ENCODE results near the gene LAMA5.

Gene LAMA5

DNA sequence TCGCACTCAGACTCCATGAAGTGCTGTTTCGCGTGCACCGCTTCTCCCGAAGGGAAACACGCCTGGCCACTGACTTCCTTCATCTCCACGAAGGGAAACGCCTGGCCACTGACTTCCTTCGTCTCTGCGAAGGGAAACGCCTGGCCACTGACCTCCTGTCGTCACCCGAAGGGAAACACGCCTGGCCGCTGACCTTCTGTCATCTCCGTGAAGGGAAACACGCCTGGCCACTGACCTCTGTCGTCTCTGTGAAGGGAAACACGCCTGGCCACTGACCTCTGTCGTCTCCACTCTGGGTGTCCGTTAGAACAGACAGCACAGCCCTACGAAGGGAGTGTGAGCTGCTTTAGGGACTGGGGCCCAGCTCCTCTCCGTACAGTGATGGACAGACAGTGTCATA lies 81.4 kb downstream of the LAMA5 start:
- Histone ChIP-seq H3K36me3 (ENCODE audit: control insufficient read depth, insufficient read depth, low read length) (peaks cover 76% of the 10 kb centered on the region), H3K27me3 (replicated peaks; ENCODE audit: control insufficient read depth, insufficient read depth, low read length, poor library complexity, severe bottlenecking) (no peaks in the 10 kb centered on the region), H3K27ac (ENCODE audit: insufficient read depth, low read length, poor library complexity, severe bottlenecking) (no peak overlapping the region), H3K9me3 (ENCODE audit: control insufficient read depth, low read length) (no peaks in the 10 kb centered on the region), H3K4me1 (ENCODE audit: control insufficient read depth, insufficient read depth, low read length, poor library complexity, severe bottlenecking) (no peaks in the 10 kb centered on the region), H3K4me3 (ENCODE audit: insufficient read depth, low read depth, low read length, poor library complexity, severe bottlenecking) (no peak overlapping the region)
- DNase-seq = no peak

GRCh38 chr20:62285151-62285550 lies 82.0 kb downstream of the LAMA5 start:
- no peaks in the 10 kb centered on the region for H3K4me1 ChIP-seq (ENCODE audit: control insufficient read depth, insufficient read depth, low read length, poor library complexity, severe bottlenecking)
- no peaks in the 10 kb centered on the region for H3K27me3 ChIP-seq (replicated peaks; ENCODE audit: control insufficient read depth, insufficient read depth, low read length, poor library complexity, severe bottlenecking)
- H3K36me3 ChIP-seq (ENCODE audit: control insufficient read depth, insufficient read depth, low read length) = peaks cover 82% of the 10 kb centered on the region
- no peak overlapping the region for H3K4me3 ChIP-seq (ENCODE audit: insufficient read depth, low read depth, low read length, poor library complexity, severe bottlenecking)
- no peak for DNase-seq
- H3K27ac ChIP-seq (ENCODE audit: insufficient read depth, low read length, poor library complexity, severe bottlenecking) = no peak overlapping the region
- no peaks in the 10 kb centered on the region for H3K9me3 ChIP-seq (ENCODE audit: control insufficient read depth, low read length)

- H3K27ac ChIP-seq (ENCODE audit: insufficient read depth, low read length, poor library complexity, severe bottlenecking) = no peak overlapping the region
- H3K4me1 ChIP-seq (ENCODE audit: control insufficient read depth, insufficient read depth, low read length, poor library complexity, severe bottlenecking) = no peaks in the 10 kb centered on the region
- H3K9me3 ChIP-seq (ENCODE audit: control insufficient read depth, low read length) = no peaks in the 10 kb centered on the region
- no peak for DNase-seq
- no peak overlapping the region for H3K4me3 ChIP-seq (ENCODE audit: insufficient read depth, low read depth, low read length, poor library complexity, severe bottlenecking)
- no peaks in the 10 kb centered on the region for H3K27me3 ChIP-seq (replicated peaks; ENCODE audit: control insufficient read depth, insufficient read depth, low read length, poor library complexity, severe bottlenecking)
- peaks cover 83% of the 10 kb centered on the region for H3K36me3 ChIP-seq (ENCODE audit: control insufficient read depth, insufficient read depth, low read length)
Measured at GRCh38 chr20:62284448-62284847, 82.7 kb downstream of the LAMA5 start.

GRCh38 chr20:62282877-62283503 lies 84.1 kb downstream of the LAMA5 start:
- DNase-seq = no peak
- H3K36me3 ChIP-seq (ENCODE audit: control insufficient read depth, insufficient read depth, low read length) = peaks cover 80% of the 10 kb centered on the region
- no peaks in the 10 kb centered on the region for H3K4me1 ChIP-seq (ENCODE audit: control insufficient read depth, insufficient read depth, low read length, poor library complexity, severe bottlenecking)
- H3K9me3 ChIP-seq (ENCODE audit: control insufficient read depth, low read length) = no peaks in the 10 kb centered on the region
- H3K27ac ChIP-seq (ENCODE audit: insufficient read depth, low read length, poor library complexity, severe bottlenecking) = no peak overlapping the region
- H3K4me3 ChIP-seq (ENCODE audit: insufficient read depth, low read depth, low read length, poor library complexity, severe bottlenecking) = no peak overlapping the region
- no peaks in the 10 kb centered on the region for H3K27me3 ChIP-seq (replicated peaks; ENCODE audit: control insufficient read depth, insufficient read depth, low read length, poor library complexity, severe bottlenecking)

GRCh38 chr20:62282103-62282502 lies 85.0 kb downstream of the LAMA5 start:
- Histone ChIP-seq H3K4me1 (ENCODE audit: control insufficient read depth, insufficient read depth, low read length, poor library complexity, severe bottlenecking) (no peaks in the 10 kb centered on the region), H3K27ac (ENCODE audit: insufficient read depth, low read length, poor library complexity, severe bottlenecking) (no peak overlapping the region), H3K9me3 (ENCODE audit: control insufficient read depth, low read length) (no peaks in the 10 kb centered on the region), H3K27me3 (replicated peaks; ENCODE audit: control insufficient read depth, insufficient read depth, low read length, poor library complexity, severe bottlenecking) (no peaks in the 10 kb centered on the region), H3K4me3 (ENCODE audit: insufficient read depth, low read depth, low read length, poor library complexity, severe bottlenecking) (no peak overlapping the region), H3K36me3 (ENCODE audit: control insufficient read depth, insufficient read depth, low read length) (peaks cover 80% of the 10 kb centered on the region)
- no peak for DNase-seq

DNA sequence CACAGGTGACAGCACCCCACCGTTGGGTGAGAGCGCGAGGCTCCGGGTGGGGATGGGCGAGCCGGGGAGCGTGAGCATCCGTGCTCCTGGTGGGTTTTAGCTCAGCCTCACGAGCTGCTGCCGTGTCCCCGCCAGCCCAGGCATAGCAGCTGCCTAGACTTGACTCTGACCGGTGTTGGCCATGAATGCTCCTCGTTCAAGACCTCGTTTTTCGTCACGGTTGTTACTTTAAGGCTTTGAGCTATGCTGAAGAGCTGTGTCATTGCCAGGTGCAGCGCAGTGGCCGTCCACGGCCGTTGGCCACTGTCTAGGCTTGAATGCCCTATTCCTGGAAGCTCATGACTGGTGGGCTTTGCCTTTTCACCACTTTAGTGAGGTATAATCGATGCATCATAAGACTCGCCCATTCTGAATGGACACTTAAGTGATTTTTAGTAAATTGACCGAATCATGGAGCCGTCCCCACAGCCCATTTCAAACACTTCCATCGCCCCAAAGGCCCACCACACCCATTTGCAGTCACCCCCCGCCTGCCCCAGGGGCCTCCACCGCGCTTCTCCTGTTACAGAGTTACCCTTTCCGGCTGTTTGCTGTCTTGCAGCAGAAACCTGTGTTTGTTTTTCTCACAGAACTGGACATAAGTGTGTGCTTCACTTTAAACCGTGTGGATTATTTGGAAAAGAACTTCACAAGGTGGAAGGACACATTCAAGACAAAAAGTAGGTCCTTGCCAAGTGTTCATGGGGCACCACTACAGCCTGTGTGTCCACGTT lies 85.8 kb downstream of the LAMA5 start:
- H3K27ac ChIP-seq (ENCODE audit: insufficient read depth, low read length, poor library complexity, severe bottlenecking) = no peak overlapping the region
- no peak for DNase-seq
- no peaks in the 10 kb centered on the region for H3K27me3 ChIP-seq (replicated peaks; ENCODE audit: control insufficient read depth, insufficient read depth, low read length, poor library complexity, severe bottlenecking)
- no peak overlapping the region for H3K4me3 ChIP-seq (ENCODE audit: insufficient read depth, low read depth, low read length, poor library complexity, severe bottlenecking)
- H3K9me3 ChIP-seq (ENCODE audit: control insufficient read depth, low read length) = no peaks in the 10 kb centered on the region
- H3K36me3 ChIP-seq (ENCODE audit: control insufficient read depth, insufficient read depth, low read length) = peaks cover 73% of the 10 kb centered on the region
- no peaks in the 10 kb centered on the region for H3K4me1 ChIP-seq (ENCODE audit: control insufficient read depth, insufficient read depth, low read length, poor library complexity, severe bottlenecking)

- peaks cover 64% of the 10 kb centered on the region for H3K36me3 ChIP-seq (ENCODE audit: control insufficient read depth, insufficient read depth, low read length)
Measured at GRCh38 chr20:62280303-62280702, 86.8 kb downstream of the LAMA5 start.

DNA sequence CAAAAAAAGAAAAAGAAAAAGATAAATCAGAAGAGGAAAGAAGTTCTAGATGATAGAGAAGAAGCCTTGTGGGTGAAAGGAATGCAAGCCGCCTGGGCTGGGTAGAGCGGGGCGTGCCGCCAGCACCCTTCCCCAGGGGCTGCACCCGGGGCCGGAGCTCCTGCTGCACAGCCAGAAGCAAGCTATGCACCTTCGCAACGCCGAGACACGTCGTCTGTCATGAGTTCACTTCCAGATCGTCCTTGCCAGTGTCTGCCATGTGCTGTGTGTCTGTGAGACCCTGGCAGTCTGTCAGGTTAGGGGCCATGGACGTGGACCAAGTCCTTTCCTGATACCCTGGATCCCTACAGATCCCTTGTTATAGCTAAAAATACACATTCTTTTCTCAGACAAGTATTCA lies 89.9 kb downstream of the LAMA5 start:
- peaks cover 54% of the 10 kb centered on the region for H3K36me3 ChIP-seq (ENCODE audit: control insufficient read depth, insufficient read depth, low read length)
- DNase-seq = no peak
- H3K4me1 ChIP-seq (ENCODE audit: control insufficient read depth, insufficient read depth, low read length, poor library complexity, severe bottlenecking) = no peaks in the 10 kb centered on the region
- no peaks in the 10 kb centered on the region for H3K27me3 ChIP-seq (replicated peaks; ENCODE audit: control insufficient read depth, insufficient read depth, low read length, poor library complexity, severe bottlenecking)
- H3K4me3 ChIP-seq (ENCODE audit: insufficient read depth, low read depth, low read length, poor library complexity, severe bottlenecking) = no peak overlapping the region
- no peak overlapping the region for H3K27ac ChIP-seq (ENCODE audit: insufficient read depth, low read length, poor library complexity, severe bottlenecking)
- no peaks in the 10 kb centered on the region for H3K9me3 ChIP-seq (ENCODE audit: control insufficient read depth, low read length)

More at GRCh38 chr20:62280303-62280702, 86.8 kb downstream of the LAMA5 start:
- Histone ChIP-seq H3K4me3 (ENCODE audit: insufficient read depth, low read depth, low read length, poor library complexity, severe bottlenecking) (no peak overlapping the region), H3K4me1 (ENCODE audit: control insufficient read depth, insufficient read depth, low read length, poor library complexity, severe bottlenecking) (no peaks in the 10 kb centered on the region), H3K27me3 (replicated peaks; ENCODE audit: control insufficient read depth, insufficient read depth, low read length, poor library complexity, severe bottlenecking) (no peaks in the 10 kb centered on the region), H3K27ac (ENCODE audit: insufficient read depth, low read length, poor library complexity, severe bottlenecking) (no peak overlapping the region), H3K9me3 (ENCODE audit: control insufficient read depth, low read length) (no peaks in the 10 kb centered on the region)
- no peak for DNase-seq

GRCh38 chr20:62276439-62276838 lies 90.7 kb downstream of the LAMA5 start:
- H3K4me3 ChIP-seq (ENCODE audit: insufficient read depth, low read depth, low read length, poor library complexity, severe bottlenecking) = no peak overlapping the region
- H3K4me1 ChIP-seq (ENCODE audit: control insufficient read depth, insufficient read depth, low read length, poor library complexity, severe bottlenecking) = no peaks in the 10 kb centered on the region
- H3K36me3 ChIP-seq (ENCODE audit: control insufficient read depth, insufficient read depth, low read length) = peaks cover 54% of the 10 kb centered on the region
- no peak overlapping the region for H3K27ac ChIP-seq (ENCODE audit: insufficient read depth, low read length, poor library complexity, severe bottlenecking)
- H3K9me3 ChIP-seq (ENCODE audit: control insufficient read depth, low read length) = no peaks in the 10 kb centered on the region
- no peaks in the 10 kb centered on the region for H3K27me3 ChIP-seq (replicated peaks; ENCODE audit: control insufficient read depth, insufficient read depth, low read length, poor library complexity, severe bottlenecking)
- DNase-seq = no peak

GRCh38 chr20:62275219-62275618 lies 91.9 kb downstream of the LAMA5 start:
- Histone ChIP-seq H3K27me3 (replicated peaks; ENCODE audit: control insufficient read depth, insufficient read depth, low read length, poor library complexity, severe bottlenecking) (no peaks in the 10 kb centered on the region), H3K4me3 (ENCODE audit: insufficient read depth, low read depth, low read length, poor library complexity, severe bottlenecking) (no peak overlapping the region), H3K4me1 (ENCODE audit: control insufficient read depth, insufficient read depth, low read length, poor library complexity, severe bottlenecking) (no peaks in the 10 kb centered on the region), H3K9me3 (ENCODE audit: control insufficient read depth, low read length) (no peaks in the 10 kb centered on the region), H3K27ac (ENCODE audit: insufficient read depth, low read length, poor library complexity, severe bottlenecking) (no peak overlapping the region), H3K36me3 (ENCODE audit: control insufficient read depth, insufficient read depth, low read length) (peaks cover 44% of the 10 kb centered on the region)
- DNase-seq = no peak
